H9 (cell line): ENCODE results near the gene L3MBTL4. TPM values are rescaled to one million over a fixed set of nuclear protein-coding genes. Genes with fewer than 3 reads are reported as not detected.

Experiments used
- DNase-seq: peaks from one replicate; pipeline ENCODE4 v3.0.0-alpha.2; 2017
- H2AFZ ChIP-seq: one replicate; pipeline ENCODE4 v1.6.1; 2013; ENCODE audit warnings: mild to moderate bottlenecking, low read length, control low read depth, moderate library complexity
- H2AK5ac ChIP-seq: 2 replicates; pipeline ENCODE4 v1.6.1; 2013; ENCODE audit warnings: low read length, control low read depth, mixed read lengths; ENCODE audit not compliant: insufficient read length
- H2BK120ac ChIP-seq: one replicate; pipeline ENCODE4 v1.6.1; 2013; ENCODE audit warnings: low read depth, mild to moderate bottlenecking, low read length, control low read depth, inconsistent platforms; ENCODE audit not compliant: poor library complexity, severe bottlenecking
- H2BK12ac ChIP-seq: 2 replicates; pipeline ENCODE4 v1.6.1; 2013; ENCODE audit warnings: low read length, control low read depth, mixed read lengths, low read depth; ENCODE audit not compliant: insufficient read length
- H2BK15ac ChIP-seq: 2 replicates; pipeline ENCODE4 v1.6.1; 2013; ENCODE audit warnings: low read depth, low read length, control low read depth
- H2BK20ac ChIP-seq: one replicate; pipeline ENCODE4 v1.6.1; 2013; ENCODE audit warnings: low read depth, mild to moderate bottlenecking, low read length, control low read depth, inconsistent platforms; ENCODE audit not compliant: poor library complexity, severe bottlenecking
- H2BK5ac ChIP-seq: 2 replicates; pipeline ENCODE4 v1.6.1; 2013; ENCODE audit warnings: low read length, control low read depth, mixed read lengths; ENCODE audit not compliant: insufficient read length
- H3K14ac ChIP-seq: 2 replicates; pipeline ENCODE4 v1.6.1; 2013; ENCODE audit warnings: low read length, control low read depth; ENCODE audit not compliant: insufficient read depth
- H3K18ac ChIP-seq: 2 replicates; pipeline ENCODE4 v1.6.1; 2013; ENCODE audit warnings: low read depth, mild to moderate bottlenecking, mixed read lengths, low read length, control low read depth; ENCODE audit not compliant: insufficient read length
- H3K23ac ChIP-seq: 2 replicates; pipeline ENCODE4 v1.6.1; 2013; ENCODE audit warnings: low read length, control low read depth, mixed read lengths, low read depth; ENCODE audit not compliant: insufficient read length
- H3K23me2 ChIP-seq: 2 replicates; pipeline ENCODE4 v1.6.1; 2013; ENCODE audit warnings: low read depth, mild to moderate bottlenecking, mixed read lengths, low read length, control low read depth; ENCODE audit not compliant: insufficient read length, poor library complexity, severe bottlenecking
- H3K27ac ChIP-seq: 2 replicates; pipeline ENCODE4 v1.5.1; 2013; ENCODE audit warnings: low read length, control low read depth, mixed read lengths, low read depth; ENCODE audit not compliant: insufficient read length
- H3K27me3 ChIP-seq: 2 replicates; pipeline ENCODE4 v1.6.1; 2013; ENCODE audit warnings: low read length, control low read depth, inconsistent platforms; ENCODE audit not compliant: insufficient read depth
- H3K4ac ChIP-seq: 2 replicates; pipeline ENCODE4 v1.6.1; 2013; ENCODE audit warnings: low read depth, mild to moderate bottlenecking, control low read depth, inconsistent platforms, low read length, moderate library complexity
- H3K4me1 ChIP-seq: 2 replicates; pipeline ENCODE4 v1.6.1; 2013; ENCODE audit warnings: low read length, control low read depth, inconsistent platforms; ENCODE audit not compliant: insufficient read depth
- H3K4me2 ChIP-seq: 2 replicates; pipeline ENCODE4 v1.6.1; 2013; ENCODE audit warnings: low read length, control low read depth, mixed read lengths; ENCODE audit not compliant: insufficient read length, insufficient read depth
- H3K56ac ChIP-seq: 2 replicates; pipeline ENCODE4 v1.6.1; 2013; ENCODE audit warnings: low read depth, mild to moderate bottlenecking, mixed read lengths, low read length, control low read depth; ENCODE audit not compliant: insufficient read length
- H3K79me1 ChIP-seq: 2 replicates; pipeline ENCODE4 v1.6.1; 2013; ENCODE audit warnings: low read depth, mild to moderate bottlenecking, moderate library complexity, low read length, control low read depth, inconsistent platforms; ENCODE audit not compliant: insufficient read depth, poor library complexity, severe bottlenecking
- H3K79me2 ChIP-seq: 2 replicates; pipeline ENCODE4 v1.6.1; 2013; ENCODE audit warnings: low read length, control low read depth, inconsistent platforms; ENCODE audit not compliant: insufficient read depth
- H3K9ac ChIP-seq: 2 replicates; pipeline ENCODE4 v1.6.1; 2013; ENCODE audit warnings: low read length, control low read depth, mixed read lengths; ENCODE audit not compliant: insufficient read length; ENCODE audit errors: extremely low read depth
- H3K9me3 ChIP-seq: one replicate; pipeline ENCODE4 v1.6.1; 2013; ENCODE audit warnings: low read depth, low read length, inconsistent platforms; ENCODE audit not compliant: control insufficient read depth
- H3T11ph ChIP-seq: one replicate; pipeline ENCODE4 v1.6.1; 2013; ENCODE audit warnings: mild to moderate bottlenecking, low read length, control low read depth, inconsistent platforms
- H4K20me1 ChIP-seq: one replicate; pipeline ENCODE4 v1.6.1; 2013; ENCODE audit not compliant: control insufficient read depth, insufficient read length, insufficient read depth
- H4K5ac ChIP-seq: 2 replicates; pipeline ENCODE4 v1.6.1; 2013; ENCODE audit warnings: low read depth, mild to moderate bottlenecking, mixed read lengths, low read length, control low read depth; ENCODE audit not compliant: insufficient read length
- H4K8ac ChIP-seq: replicated peaks from 2 replicates; pipeline ENCODE4 v1.6.1; 2013; ENCODE audit warnings: low read length, control low read depth, mixed read lengths, low read depth; ENCODE audit not compliant: insufficient read length
- H4K91ac ChIP-seq: 2 replicates; pipeline ENCODE4 v1.6.1; 2013; ENCODE audit warnings: low read depth, mild to moderate bottlenecking, moderate library complexity, mixed read lengths, low read length, control low read depth; ENCODE audit not compliant: insufficient read length
- H3K27ac Mint-ChIP-seq, 3 experiments: 2 replicates in 2 of 3; 3 replicates in 1 of 3; pipeline ENCODE4 v1.8.0; 2020 to 2021; ENCODE audit warnings: mixed read lengths in 3 of 3, mild to moderate bottlenecking in 1 of 3, moderate library complexity in 1 of 3
- H3K27me3 Mint-ChIP-seq: 2 replicates; pipeline ENCODE4 v1.8.0; 2021; ENCODE audit warnings: low read depth, mild to moderate bottlenecking, moderate library complexity, mixed read lengths
- H3K36me3 Mint-ChIP-seq, 3 experiments: 2 replicates in 2 of 3; 3 replicates in 1 of 3; pipeline ENCODE4 v1.8.0; 2020 to 2021; ENCODE audit warnings: low read depth in 3 of 3, mixed read lengths in 3 of 3; ENCODE audit not compliant: insufficient read depth in 1 of 3
- H3K4me1 Mint-ChIP-seq, 2 experiments: 2 replicates each; pipeline ENCODE4 v1.8.0; 2020; ENCODE audit warnings: mixed read lengths in 2 of 2
- H3K4me3 Mint-ChIP-seq, 2 experiments: 2 replicates in 1 of 2; 3 replicates in 1 of 2; pipeline ENCODE4 v1.8.0; 2020 to 2021; ENCODE audit warnings: mild to moderate bottlenecking in 2 of 2, mixed read lengths in 2 of 2, moderate library complexity in 1 of 2
- H3K9me3 Mint-ChIP-seq, 2 experiments: 2 replicates in 1 of 2; 3 replicates in 1 of 2; pipeline ENCODE4 v1.8.0; 2020; ENCODE audit warnings: mild to moderate bottlenecking in 2 of 2, mixed read lengths in 2 of 2, moderate library complexity in 1 of 2
- WGBS: extraction: QIAGEN DNeasy Blood & Tissue Kit; methylation state at CpG from one replicate; pipeline ENCODE4 v1.1.7; 2013; ENCODE audit warnings: missing lambda C conversion rate, low lambda C conversion rate, mixed read lengths; ENCODE audit not compliant: insufficient read length; ENCODE audit errors: extremely low coverage; 5-methylcytosine and 5-hydroxymethylcytosine counted together
- total RNA-seq: library from RNA; stranded (reverse); gene quantifications from 2 replicates; pipeline ENCODE4 v1.2.1, GENCODE V29; 2021
- TF ChIP-seq, protein P1 (sequence below): fragments of 200-600 bp; sonication (generic); conservative IDR thresholded peaks from 3 replicates; pipeline ENCODE4 v1.8.0; 2021; ENCODE audit warnings: antibody characterized with exemption, mild to moderate bottlenecking

The L3MBTL4 gene
- total RNA-seq, 1 experiment from 2014 or later = 1.9 TPM

DNA sequence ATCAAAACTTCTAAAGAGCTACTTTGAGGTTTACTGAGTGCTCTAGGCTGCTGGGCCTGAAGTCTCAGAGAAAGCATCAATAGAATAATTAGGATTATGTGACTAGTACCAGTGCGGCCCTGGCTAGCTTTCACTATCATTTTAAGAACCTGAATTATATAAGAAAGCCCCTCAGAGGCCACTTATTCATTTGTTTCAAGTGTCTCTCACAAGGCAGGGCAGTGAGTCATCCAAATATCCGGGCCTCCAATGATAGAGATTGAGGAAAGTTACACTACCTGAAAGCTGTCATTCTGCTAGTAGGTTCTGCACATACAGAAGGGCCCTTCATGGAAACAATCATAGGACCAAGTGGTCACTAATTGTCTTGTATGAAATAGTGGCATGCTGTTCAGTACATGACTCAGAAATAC, 193.1 kb downstream of the L3MBTL4 start:
- Histone ChIP-seq H3K14ac (no peak overlapping the region), H3K79me1 (no peaks in the 10 kb centered on the region), H3K18ac (no peak overlapping the region), H4K91ac (no peak overlapping the region), H3K27me3 (no peaks in the 10 kb centered on the region), H3K79me2 (no peaks in the 10 kb centered on the region), H3T11ph (no peak overlapping the region), H2BK20ac (no peak overlapping the region), H3K9ac (no peak overlapping the region), H4K8ac (no peak overlapping the region), H4K20me1 (no peaks in the 10 kb centered on the region), H3K4me1 (no peaks in the 10 kb centered on the region), H2BK15ac (no peak overlapping the region), H3K27ac (no peak overlapping the region), H3K9me3 (no peaks in the 10 kb centered on the region), H3K4me2 (no peak overlapping the region), H3K56ac (no peak overlapping the region), H3K4ac (no peak overlapping the region), H2AK5ac (no peak overlapping the region), H4K5ac (no peak overlapping the region), H3K23me2 (no peaks in the 10 kb centered on the region), H2AFZ (no peak overlapping the region), H3K23ac (no peak overlapping the region), H2BK120ac (no peak overlapping the region), H2BK12ac (no peak overlapping the region), H2BK5ac (no peak overlapping the region)
- no peak for DNase-seq
- H3K4me1 Mint-ChIP-seq = peaks cover 0 to 2% of the 10 kb centered on the region in 2 experiments; a peak in 1 of 4 replicates
- H3K27ac Mint-ChIP-seq = no peak overlapping the region
- TF ChIP-seq, protein P1, sequence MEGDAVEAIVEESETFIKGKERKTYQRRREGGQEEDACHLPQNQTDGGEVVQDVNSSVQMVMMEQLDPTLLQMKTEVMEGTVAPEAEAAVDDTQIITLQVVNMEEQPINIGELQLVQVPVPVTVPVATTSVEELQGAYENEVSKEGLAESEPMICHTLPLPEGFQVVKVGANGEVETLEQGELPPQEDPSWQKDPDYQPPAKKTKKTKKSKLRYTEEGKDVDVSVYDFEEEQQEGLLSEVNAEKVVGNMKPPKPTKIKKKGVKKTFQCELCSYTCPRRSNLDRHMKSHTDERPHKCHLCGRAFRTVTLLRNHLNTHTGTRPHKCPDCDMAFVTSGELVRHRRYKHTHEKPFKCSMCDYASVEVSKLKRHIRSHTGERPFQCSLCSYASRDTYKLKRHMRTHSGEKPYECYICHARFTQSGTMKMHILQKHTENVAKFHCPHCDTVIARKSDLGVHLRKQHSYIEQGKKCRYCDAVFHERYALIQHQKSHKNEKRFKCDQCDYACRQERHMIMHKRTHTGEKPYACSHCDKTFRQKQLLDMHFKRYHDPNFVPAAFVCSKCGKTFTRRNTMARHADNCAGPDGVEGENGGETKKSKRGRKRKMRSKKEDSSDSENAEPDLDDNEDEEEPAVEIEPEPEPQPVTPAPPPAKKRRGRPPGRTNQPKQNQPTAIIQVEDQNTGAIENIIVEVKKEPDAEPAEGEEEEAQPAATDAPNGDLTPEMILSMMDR = no peak
- H3K9me3 Mint-ChIP-seq = no peaks in the 10 kb centered on the region
- no CpG with 5 or more reads among the region's 2 CpGs for WGBS
- H3K36me3 Mint-ChIP-seq = no peaks in the 10 kb centered on the region
- no peaks in the 10 kb centered on the region for H3K27me3 Mint-ChIP-seq
- no peak overlapping the region for H3K4me3 Mint-ChIP-seq
